Retina (tissue), 1 donor: ENCODE measurements around the gene PYROXD2.

Experiments used
- DNase-seq: peaks from one replicate; pipeline ENCODE4 v3.0.0-alpha.2; 2016

The PYROXD2 gene

DNA sequence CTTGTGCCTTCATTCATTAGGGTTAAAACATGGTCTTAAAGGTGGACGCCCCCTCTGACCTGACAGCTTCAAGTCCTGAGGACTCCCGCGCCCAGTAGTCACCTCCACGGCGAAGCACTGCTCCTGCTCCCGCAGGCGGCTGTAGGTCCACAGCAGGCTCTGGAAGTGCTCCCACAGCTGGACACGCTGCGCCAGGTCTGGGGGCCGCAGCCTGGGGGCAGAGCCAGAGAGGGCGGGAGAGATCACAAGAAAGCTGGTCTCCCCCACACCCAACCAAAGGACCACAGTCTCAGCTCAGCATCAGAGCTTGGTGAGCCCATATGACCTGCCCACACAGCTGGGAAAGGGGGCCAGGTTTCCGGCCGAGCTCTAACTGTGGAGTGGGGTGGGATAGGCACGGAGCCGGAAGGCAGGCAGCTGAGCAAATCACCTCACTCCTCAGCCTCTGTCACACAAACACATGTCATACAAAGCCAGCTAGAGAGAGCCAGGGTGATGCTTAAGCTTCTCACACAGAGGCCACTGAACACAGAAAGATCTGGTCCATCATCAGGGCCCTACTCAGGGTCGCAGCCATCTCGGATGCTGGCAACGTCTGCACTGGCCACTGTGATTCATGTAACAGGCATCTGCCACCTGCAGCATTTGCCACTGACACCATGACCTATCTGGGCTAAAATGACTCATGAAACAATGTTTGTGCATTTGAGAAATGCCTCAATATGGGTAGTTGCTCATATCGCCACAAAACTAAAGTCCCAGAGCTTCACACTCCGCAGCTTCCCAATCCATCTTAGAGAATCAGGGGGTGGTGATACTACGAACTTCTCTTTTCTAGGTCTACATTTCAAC lies 19.1 kb upstream of the PYROXD2 start:
- DNase-seq = no peak

DNA sequence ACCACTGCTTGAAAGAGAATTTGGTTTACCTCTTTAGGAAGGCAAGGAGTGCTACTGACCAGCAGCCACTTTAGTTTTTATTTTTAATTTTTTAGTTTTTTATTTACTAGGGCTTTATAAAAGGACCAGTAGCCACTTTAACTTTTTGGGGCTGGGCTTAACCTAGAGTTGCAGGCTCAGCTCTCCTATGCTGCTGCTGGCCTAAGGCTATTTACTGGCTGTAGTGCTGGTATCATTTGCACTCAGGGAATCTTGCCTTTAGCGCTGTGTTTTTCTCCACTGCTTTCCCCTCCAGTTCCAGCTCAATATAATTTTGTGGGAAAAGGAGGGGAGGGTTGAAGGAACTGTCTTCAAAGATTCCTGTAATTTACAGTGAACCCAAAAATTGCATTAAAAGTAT lies 18.4 kb upstream of the PYROXD2 start:
- DNase-seq = no peak

GRCh38 chr10:98432330-98432729 lies 17.3 kb upstream of the PYROXD2 start:
- no peak for DNase-seq

- no peak for DNase-seq
Measured at GRCh38 chr10:98431016-98431415, 16.0 kb upstream of the PYROXD2 start.

- DNase-seq = no peak
Measured at GRCh38 chr10:98430427-98430826, 15.4 kb upstream of the PYROXD2 start.

- DNase-seq = no peak
Measured at GRCh38 chr10:98429320-98430072, 14.5 kb upstream of the PYROXD2 start.

DNA sequence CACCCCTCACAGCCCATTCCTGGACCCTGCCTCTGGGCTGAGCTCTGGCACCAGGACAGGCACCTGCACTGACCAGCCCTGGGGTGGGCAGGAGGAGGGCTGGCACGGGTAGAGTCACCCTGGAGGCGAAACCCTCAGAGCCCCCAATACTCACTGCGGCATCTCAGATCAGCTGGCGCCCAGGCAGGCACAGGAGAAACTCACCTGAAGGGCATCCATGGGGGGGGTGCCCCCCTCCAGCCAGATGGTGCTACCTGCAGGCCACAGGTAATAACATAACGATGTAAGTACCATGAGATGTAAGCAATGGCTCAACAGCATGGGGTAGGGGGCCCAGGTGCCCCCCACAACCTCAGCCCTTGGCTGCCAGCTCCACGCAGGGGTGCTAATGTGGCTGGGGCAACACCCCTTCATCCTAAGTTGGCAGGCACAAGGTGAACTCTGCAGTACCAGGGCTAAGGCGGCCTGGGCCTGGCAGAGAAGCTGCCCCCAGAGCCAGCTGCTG lies 12.1 kb upstream of the PYROXD2 start:
- no peak for DNase-seq

- DNase-seq = no peak
Measured at GRCh38 chr10:98425511-98426352, 10.8 kb upstream of the PYROXD2 start.

DNA sequence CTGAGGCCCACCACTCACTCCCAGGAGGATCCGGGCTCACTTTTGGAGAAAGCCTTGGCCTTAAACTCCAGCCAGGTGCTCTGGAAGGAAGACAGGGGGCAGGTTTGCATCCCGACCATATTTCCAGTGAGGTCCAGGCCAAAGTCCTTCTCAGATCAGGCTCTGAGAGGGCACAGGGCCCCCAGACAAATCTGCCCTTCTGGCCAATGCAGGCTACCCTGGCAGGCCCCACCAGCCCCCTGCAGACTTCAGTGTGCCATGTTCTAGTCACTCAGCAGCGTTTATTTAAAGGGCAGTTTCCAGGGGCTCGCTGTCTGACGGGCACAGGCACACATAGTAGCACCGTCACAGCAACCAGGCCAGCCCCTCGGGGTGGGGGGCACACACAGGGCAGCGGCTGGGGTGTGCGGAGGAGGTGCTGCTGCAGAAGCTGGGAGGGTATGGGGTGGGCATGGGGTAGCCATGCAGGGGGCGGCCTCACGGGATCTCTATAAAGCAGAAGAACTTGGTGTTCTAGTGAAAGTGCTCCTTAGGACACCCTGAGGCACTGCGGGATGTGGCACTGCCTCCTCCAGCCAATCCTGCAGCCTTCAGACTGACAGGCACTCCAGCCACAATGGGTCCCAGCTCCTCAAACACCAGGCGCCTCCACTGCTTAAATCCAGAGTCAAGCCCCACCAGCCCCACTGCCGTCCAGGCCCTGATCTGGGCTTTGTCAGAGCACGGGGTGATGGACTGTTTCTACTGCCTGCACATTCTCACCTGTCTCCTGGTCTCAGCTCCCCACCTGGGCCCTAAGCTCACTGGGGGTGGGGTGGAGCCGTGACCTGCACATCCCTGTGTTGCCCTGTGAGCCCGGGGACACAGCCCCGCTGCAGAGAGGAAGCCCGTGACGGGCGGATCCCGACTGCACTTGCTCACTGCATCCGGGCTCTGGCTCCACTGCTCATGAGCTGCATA lies 9.6 kb upstream of the PYROXD2 start:
- DNase-seq = no peak

DNA sequence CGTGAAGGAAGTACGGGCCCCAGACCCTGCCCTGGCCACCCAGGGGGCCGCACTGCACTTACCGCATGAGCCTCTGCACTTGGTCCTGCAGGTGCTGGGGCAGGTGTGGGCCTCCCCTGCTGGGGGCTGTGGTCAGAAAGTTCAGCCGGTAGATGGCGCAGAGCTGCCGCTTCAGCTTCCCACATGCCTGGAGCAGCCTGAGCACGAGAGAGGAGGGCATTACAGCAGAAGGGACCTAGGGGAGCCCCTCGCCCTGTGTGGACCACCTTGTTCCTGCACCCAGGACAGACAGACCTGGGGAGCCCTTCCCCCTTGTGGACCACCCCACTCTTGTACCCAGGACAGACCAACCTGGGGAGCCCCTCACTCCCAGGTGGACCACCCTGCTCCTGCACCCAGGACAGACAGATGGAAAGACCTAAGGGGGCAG lies 8.7 kb upstream of the PYROXD2 start:
- DNase-seq = no peak

- DNase-seq = no peak
Measured at GRCh38 chr10:98422182-98422581, 7.2 kb upstream of the PYROXD2 start.

- no peak for DNase-seq
Measured at GRCh38 chr10:98420786-98421185, 5.8 kb upstream of the PYROXD2 start.

DNA sequence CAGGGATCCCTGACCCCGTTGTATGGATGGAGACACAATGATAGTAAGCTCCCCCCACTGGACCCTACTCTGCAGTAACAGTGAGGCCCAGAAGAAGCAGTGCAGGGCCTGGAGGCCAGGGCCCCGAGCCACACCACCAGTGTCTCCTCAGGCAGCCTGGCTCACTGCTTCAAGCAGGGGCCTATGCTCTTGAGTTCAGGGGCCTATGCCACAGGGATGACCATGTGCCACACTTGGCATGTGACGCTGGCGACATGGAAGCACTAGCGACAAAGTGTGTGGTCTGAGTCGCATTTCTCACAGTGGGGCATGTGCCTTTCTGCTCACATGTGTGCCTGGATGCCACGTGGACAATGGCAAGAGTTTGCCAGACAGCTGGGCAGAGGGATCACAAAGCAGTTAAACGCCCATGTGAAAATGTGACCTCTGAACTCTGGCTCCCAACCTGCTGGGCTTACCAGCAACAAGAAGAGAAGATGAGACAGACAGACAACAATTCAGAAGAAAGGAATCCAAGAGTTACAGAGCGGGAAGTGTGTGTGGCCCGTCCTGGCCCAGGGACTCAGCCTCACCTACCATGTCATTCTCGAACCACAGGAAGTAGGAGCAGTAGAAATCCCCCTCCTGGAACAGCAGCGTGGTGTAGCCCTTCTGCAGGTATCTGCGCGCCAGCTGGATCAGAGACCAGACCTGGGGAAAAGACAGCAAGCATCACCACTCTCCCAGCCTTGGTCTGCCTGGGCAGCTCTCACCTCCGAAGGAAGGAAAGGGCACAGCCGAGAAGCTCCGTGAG lies 4.7 kb upstream of the PYROXD2 start:
- DNase-seq = no peak

- DNase-seq = no peak
Measured at GRCh38 chr10:98418665-98419468, 3.9 kb upstream of the PYROXD2 start.

DNA sequence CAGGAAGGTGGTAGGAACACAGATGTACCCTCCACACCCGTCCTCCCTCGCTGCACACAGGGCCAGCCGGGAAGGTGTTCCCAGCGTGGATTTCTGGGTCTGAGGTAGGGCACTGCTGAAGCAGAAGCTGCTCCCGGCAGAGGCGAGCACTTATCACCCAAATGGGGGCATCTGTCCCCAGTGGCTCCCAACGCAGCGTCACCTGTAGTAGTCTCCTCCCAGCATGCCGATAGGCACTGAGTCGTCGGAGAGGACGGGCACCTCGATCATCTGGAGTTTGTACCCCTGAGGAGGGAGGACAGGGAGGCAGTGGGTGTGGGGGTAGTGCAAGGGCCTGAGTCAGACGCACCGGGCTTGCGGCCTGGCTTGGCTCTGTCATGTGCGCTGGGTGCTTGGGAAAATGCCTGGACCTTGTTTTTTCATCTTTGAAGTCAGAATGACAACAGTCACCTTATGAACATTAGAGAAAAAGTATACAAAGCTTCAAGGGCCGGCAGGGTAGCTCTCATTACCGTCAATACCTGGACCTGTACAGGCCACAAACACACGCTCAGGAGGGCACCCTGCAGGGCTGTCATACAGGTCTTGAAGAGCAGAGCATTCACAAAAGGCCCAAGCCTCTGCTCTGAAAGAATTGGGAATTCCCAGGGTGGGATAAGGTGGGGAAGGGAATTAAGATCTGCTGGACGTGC lies 3.1 kb upstream of the PYROXD2 start:
- no peak for DNase-seq

GRCh38 chr10:98417481-98417959 lies 2.5 kb upstream of the PYROXD2 start:
- no peak for DNase-seq

DNA sequence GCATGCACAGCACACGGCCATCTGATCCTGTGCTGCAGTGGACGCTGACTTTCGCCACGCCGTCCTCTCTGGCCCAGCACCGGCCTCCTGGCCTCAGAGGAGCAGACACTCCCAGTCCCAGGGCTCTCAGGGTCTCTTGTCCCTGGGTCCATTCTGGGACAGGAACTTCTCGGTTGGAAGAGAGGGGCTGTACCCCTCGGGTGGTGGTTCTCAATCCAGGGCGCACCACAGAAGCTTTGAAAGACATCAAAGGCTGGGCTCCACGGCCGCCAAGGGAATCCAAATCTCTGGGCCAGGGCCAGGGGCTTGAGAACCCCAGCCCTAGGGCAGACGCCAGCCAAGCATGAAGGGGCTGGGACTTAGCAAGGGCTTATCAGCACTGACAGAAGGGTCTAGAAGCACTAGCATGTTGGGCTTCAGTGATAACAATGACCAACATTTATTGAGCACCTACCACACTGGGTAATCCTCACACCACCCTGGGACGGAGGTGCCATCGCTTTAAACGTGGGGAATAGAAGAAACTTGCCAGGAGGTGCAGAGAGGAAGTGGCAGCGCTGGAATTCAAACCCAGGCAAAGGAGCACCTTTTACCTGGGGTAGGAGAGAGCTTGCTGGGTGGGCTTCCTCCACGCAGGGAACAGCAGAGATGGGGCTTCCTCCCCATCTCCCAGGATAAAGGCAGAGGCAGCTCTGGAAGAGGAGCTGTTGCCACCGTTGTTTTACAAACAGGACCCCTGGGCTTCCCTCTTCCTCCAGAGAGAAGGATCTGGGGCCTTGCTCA lies 1.8 kb upstream of the PYROXD2 start:
- DNase-seq = no peak

DNA sequence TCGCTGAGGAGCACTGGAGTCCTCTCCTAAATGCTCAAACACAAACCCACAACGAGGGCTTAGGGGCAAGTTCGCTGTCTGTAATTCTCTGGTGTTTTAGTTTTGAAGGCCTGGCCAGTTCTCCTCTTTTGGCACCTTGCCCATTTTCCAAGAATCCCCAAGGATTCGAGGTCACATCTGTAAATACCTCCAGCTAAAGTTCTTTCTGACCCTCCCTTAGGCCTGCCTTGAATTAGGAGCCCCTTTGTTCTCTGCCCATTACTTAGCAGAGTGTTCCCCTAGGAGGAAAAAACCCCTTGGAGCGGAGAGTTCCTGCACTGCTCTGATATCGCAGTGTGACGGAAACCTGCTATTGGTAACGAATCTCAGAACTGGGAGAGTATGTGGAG lies 743 bp upstream of the PYROXD2 start:
- no peak for DNase-seq

DNA sequence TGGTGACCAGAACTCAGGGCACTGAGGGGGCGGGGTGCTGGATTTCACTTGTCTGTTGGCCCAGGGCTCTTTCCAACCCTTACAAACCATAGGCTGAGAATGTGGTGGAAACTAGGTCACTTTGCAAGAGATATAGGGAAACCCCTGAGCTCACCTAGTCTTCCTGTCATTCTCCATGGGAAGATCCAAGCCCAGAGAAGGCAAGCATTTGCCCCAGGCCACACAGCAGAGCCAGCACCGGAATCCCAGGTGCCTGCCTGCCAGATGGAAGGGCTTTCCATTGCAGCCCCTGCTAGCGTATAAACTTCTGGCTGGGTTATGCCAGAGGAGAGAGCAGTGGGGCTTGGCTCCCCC lies 427 bp downstream of the PYROXD2 start:
- DNase-seq = peak; percentile 24
